ENCODE data around the gene ACTG1.

Gene ACTG1

DNA sequence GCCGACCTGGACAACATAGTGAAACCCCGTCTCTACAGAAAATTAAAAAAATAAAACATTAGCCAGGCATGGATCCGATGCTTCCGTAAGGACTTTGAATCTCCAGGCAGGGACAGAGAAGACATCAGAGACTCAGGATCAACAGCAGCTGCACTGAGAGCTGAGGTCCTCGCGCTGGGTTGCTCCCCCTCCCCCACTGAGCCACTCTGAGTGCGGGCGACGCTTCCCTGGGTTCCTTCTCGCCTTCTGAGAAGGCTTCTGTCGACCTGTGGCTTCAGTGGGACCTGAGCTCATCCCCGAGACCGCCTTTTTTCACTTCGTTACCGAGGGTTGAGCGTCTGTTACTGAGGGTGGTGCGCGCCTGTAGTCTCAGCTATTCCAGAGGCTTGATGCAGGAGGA, 20.4 kb downstream of the ACTG1 start:
- H3K4me3 ChIP-seq (ENCODE audit: low read depth, low read length) = peak overlapping the region; percentile 40
- TF ChIP-seq, protein P1, sequence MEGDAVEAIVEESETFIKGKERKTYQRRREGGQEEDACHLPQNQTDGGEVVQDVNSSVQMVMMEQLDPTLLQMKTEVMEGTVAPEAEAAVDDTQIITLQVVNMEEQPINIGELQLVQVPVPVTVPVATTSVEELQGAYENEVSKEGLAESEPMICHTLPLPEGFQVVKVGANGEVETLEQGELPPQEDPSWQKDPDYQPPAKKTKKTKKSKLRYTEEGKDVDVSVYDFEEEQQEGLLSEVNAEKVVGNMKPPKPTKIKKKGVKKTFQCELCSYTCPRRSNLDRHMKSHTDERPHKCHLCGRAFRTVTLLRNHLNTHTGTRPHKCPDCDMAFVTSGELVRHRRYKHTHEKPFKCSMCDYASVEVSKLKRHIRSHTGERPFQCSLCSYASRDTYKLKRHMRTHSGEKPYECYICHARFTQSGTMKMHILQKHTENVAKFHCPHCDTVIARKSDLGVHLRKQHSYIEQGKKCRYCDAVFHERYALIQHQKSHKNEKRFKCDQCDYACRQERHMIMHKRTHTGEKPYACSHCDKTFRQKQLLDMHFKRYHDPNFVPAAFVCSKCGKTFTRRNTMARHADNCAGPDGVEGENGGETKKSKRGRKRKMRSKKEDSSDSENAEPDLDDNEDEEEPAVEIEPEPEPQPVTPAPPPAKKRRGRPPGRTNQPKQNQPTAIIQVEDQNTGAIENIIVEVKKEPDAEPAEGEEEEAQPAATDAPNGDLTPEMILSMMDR (IDR thresholded peaks at IDR 0.05; ENCODE audit: low read depth, low read length) = no peak
- peak; percentile 68 for DNase-seq
- H3K36me3 ChIP-seq = no peaks in the 10 kb centered on the region; the same call in 1 of the 2 replicates
- no peaks in the 10 kb centered on the region for H3K27me3 ChIP-seq (ENCODE audit: insufficient read depth, low read depth, severe bottlenecking)
- peak overlapping the region; percentile 41 for H3K27ac ChIP-seq
- H3K9me3 ChIP-seq (ENCODE audit: severe bottlenecking) = no peaks in the 10 kb centered on the region

DNA sequence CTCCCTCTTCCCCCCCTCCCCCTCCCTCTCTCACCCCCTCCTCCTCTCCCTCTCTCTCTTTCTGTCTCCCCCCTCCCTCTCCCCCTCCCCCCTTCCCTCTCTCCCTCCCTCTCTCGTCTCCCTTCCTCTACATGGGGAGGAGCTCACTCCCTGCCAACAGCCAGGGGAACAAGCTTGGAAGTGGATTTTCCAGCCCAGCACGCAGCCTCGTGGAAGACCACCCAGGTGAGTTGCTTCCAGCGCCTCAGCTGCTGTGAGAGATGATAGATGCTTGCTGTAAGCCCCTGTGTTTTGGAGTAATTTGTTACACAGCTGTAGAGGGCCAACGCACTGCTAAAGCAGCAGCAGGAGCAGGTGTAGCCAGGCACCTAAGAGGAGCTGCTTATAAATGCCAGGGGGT, 20.8 kb downstream of the ACTG1 start:
- Histone ChIP-seq H3K27me3 (ENCODE audit: insufficient read depth, low read depth, severe bottlenecking) (no peaks in the 10 kb centered on the region), H3K4me3 (ENCODE audit: low read depth, low read length) (peak overlapping the region; percentile 40), H3K9me3 (ENCODE audit: severe bottlenecking) (no peaks in the 10 kb centered on the region), H3K36me3 (no peaks in the 10 kb centered on the region; the same call in 1 of the 2 replicates), H3K27ac (peak overlapping the region; percentile 41)
- DNase-seq = no peak
- TF ChIP-seq, protein P1 (IDR thresholded peaks at IDR 0.05; ENCODE audit: low read depth, low read length) = peak; percentile 14; the same call in 1 of the 2 replicates

DNA sequence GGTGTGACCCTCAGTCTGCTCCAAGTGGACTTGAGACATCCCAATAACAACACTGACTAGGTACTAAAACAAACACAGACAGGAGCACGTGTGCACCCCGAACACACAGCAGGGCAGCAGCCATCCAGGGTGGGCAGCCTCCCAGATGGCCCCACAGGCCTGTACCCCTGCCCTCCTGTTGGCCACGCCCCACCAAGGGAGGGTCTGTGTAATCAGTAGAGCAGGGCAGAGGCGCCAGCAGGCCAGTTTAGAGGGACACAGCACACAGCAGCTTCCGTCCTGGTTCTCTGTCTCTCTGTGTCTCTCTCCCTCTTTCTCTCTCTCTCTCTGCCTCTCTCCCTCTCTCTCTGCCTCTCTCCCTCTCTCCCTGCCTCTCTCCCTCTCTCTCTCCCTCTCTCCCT, 21.4 kb downstream of the ACTG1 start:
- H3K9me3 ChIP-seq (ENCODE audit: severe bottlenecking) = no peaks in the 10 kb centered on the region
- peak overlapping the region; percentile 4; the same call in 1 of the 2 replicates for H3K27ac ChIP-seq
- H3K27me3 ChIP-seq (ENCODE audit: insufficient read depth, low read depth, severe bottlenecking) = no peaks in the 10 kb centered on the region
- no peak overlapping the region for H3K4me3 ChIP-seq (ENCODE audit: low read depth, low read length)
- no peaks in the 10 kb centered on the region; the same call in 1 of the 2 replicates for H3K36me3 ChIP-seq
- DNase-seq = peak; percentile 88
- TF ChIP-seq, protein P1 (IDR thresholded peaks at IDR 0.05; ENCODE audit: low read depth, low read length) = no peak

DNA sequence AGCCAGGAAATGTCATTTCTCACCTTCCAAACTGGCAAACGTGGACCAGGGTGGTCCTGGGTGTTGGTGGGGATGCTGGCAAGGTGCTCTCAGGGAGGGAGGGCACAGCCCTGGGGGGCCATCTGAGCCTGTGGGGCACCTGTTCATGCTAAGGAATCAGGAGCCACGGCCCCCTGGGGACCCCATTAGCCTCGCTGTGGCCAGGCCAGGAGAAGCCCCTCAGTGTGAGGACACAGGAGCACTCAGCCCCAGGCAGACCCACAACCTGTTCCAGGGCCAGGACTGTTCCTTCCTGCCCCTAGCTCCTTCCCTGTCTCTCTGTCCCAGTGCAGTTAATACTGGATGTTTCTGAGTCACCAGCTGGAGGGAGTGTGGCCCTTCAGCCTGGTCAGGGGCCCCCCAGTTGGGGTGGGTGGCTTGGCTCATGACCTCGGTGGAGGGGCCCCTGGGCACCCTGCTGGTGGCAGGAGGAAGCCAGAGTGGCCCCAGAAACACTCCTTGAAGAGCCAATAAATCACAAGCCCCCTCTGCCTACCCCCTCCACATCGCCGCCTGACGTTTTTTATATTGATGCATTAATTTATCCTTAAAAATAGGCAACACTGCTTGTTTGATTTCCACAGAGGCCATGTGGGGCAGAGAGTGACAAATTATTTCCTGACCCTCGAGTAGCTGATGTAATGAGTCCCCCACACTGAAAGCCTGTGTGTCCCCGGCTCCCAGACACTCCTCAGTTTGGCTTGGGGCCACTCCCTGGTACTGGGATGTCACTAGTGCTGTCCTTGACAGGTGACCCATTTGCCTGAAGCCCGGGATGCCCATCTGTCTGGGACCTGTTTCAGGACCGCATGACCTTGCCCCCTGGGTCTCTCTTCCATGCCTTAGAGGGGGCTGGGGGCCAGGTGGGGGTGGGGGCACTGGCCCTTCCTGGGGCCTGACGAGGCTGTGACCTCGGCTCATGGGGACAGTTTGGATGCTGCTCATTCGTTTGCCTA, 22.3 kb downstream of the ACTG1 start:
- Histone ChIP-seq H3K27ac (no peak overlapping the region), H3K4me3 (ENCODE audit: low read depth, low read length) (no peak overlapping the region), H3K9me3 (ENCODE audit: severe bottlenecking) (no peaks in the 10 kb centered on the region), H3K27me3 (ENCODE audit: insufficient read depth, low read depth, severe bottlenecking) (no peaks in the 10 kb centered on the region), H3K36me3 (no peaks in the 10 kb centered on the region; the same call in 1 of the 2 replicates)
- no peak for DNase-seq
- TF ChIP-seq, protein P1 (IDR thresholded peaks at IDR 0.05; ENCODE audit: low read depth, low read length) = no peak

DNA sequence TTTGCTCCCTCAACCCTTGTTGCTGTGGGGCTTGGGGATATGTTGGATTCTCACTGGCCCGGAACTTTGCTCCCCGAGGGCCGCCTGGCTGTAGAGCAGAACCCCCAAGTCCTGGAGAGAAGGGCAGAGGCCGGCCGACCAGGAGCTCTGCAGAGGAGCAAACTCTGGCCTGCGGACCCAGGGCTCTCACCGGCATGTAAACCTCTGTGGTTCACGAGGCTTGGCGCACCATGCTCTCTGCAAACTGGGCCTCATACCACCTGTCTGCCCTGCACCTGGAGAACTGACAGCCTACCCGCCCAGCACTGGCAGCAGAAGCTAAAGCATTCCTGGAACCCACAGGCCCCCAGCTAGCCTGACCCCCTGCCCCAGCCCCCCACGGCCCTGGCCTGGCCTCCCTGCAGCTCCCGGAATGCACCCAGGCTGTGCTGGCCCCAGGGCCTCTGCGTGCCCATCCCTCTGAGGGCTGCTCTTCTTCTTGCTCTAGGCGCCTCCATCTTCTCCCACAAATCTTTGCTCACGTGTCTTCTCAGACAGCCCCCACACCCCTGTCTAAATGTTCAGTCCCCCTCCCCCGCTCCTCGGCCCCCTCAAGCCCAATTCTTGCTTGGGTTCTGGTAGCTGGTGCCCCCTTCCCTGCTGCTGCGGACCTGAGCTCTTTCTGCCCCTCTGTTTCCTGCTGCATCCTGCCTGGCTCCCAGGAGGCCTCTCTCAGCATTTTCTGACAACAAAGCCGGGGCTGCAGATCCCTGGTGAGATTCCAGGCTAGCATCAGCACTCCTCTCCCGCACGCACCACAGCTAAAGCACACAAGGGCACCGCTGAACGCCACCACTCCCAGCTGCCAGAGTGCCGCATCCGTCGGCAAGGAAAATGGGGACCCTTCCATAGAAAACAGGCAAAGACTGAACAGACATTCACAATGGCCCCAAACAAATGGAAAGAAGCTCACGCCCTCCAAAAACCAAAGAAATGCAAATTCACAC, 23.3 kb downstream of the ACTG1 start:
- Histone ChIP-seq H3K36me3 (no peaks in the 10 kb centered on the region; the same call in 1 of the 2 replicates), H3K27ac (no peak overlapping the region), H3K4me3 (ENCODE audit: low read depth, low read length) (no peak overlapping the region), H3K9me3 (ENCODE audit: severe bottlenecking) (no peaks in the 10 kb centered on the region), H3K27me3 (ENCODE audit: insufficient read depth, low read depth, severe bottlenecking) (no peaks in the 10 kb centered on the region)
- DNase-seq = no peak
- TF ChIP-seq, protein P1 (IDR thresholded peaks at IDR 0.05; ENCODE audit: low read depth, low read length) = no peak

Measured in WERI-Rb-1 (cell line).